ENCODE measurements around the gene RBPJ. TPM values are rescaled to one million over a fixed set of nuclear protein-coding genes. Genes with fewer than 3 reads are reported as not detected.
A peak's percentile ranks its signal among the peaks of the same experiment; 100 is the strongest.

Gene RBPJ
- total RNA-seq, 4 donors from 2014 or later, result 94.1 to 129 (median 113) TPM

DNA sequence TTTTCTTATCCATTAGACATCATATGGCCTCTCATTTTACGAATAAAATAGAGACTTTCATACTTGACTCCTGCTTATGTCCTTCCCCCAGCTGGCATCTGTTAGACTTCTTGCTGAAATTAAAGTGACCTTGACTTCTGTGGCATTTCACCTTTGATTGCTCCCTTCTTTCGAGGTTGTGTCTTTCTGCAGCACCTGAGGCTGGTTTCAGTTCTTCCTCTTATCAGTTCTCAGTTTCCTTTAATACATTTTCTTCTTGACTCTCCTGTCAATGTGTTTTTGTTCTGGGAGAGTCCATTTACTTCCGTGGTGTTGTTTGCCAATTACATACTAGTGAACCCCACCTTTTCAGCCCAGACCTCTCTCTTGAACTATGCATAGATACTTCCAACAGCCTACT, 81.6 kb downstream of the RBPJ start:
- ATAC-seq (ENCODE audit: low FRiP score), result no peak
- TF ChIP-seq, protein P1, sequence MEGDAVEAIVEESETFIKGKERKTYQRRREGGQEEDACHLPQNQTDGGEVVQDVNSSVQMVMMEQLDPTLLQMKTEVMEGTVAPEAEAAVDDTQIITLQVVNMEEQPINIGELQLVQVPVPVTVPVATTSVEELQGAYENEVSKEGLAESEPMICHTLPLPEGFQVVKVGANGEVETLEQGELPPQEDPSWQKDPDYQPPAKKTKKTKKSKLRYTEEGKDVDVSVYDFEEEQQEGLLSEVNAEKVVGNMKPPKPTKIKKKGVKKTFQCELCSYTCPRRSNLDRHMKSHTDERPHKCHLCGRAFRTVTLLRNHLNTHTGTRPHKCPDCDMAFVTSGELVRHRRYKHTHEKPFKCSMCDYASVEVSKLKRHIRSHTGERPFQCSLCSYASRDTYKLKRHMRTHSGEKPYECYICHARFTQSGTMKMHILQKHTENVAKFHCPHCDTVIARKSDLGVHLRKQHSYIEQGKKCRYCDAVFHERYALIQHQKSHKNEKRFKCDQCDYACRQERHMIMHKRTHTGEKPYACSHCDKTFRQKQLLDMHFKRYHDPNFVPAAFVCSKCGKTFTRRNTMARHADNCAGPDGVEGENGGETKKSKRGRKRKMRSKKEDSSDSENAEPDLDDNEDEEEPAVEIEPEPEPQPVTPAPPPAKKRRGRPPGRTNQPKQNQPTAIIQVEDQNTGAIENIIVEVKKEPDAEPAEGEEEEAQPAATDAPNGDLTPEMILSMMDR (IDR thresholded peaks at IDR 0.05), result no peak
- DNase-seq (ENCODE audit: low spot score), result no peak

DNA sequence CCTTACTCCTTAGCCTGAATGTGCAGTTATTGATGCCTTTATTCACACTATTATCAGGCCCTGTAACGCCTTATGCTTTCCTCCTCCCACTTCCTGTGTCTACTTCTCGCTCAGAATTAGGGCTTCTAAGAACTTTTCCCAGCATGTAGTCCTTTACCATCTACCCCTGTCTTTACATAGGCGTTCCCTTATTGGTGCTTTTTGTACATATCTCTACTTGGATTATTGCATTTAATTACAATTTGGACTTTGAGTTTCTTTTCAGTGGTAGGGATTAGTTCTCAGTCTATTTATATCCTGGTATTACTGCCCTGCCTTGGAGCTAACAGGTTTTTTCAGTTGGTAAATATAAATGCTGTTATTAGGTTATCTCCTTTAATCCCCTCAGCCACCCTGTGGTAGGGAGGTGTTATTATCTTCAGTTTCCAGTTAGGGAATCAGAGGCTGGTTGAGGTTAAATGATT, 84.0 kb downstream of the RBPJ start:
- TF ChIP-seq, protein P1 (IDR thresholded peaks at IDR 0.05), result no peak
- DNase-seq (ENCODE audit: low spot score) (no peak), ATAC-seq (ENCODE audit: low FRiP score) (no peak)

DNA sequence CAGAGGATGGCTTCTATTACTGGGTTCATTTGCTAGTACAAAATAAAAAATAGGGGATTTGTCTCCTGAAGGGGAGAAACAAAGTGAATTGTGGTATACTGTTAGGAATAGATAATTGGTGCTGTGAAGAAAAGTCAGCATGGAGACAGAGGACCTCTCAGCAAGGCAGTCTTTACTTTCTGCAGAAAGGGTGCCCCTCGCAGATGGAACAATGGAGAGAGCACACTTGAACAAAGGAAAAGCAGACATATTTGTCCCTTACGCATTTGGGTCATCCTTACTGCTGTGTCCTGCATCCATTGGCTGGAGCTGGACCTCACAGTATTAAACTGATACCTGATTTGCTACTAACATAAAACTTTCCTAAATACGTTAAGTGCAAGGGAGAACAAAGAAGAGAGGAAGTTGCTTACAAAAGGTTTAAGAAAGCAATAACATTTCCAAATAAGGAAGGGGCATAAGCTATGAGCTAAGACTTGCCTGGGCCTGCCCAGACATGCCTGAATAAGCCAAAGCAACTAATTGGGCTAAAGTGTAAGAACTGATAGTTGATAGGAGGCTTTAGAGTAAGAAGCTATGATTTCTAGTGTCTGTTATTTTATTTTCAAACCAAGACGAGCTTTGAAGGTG, 85.6 kb downstream of the RBPJ start:
- ATAC-seq (ENCODE audit: low FRiP score) (no peak), DNase-seq (ENCODE audit: low spot score) (no peak)
- TF ChIP-seq, protein P1 (IDR thresholded peaks at IDR 0.05), result no peak

DNA sequence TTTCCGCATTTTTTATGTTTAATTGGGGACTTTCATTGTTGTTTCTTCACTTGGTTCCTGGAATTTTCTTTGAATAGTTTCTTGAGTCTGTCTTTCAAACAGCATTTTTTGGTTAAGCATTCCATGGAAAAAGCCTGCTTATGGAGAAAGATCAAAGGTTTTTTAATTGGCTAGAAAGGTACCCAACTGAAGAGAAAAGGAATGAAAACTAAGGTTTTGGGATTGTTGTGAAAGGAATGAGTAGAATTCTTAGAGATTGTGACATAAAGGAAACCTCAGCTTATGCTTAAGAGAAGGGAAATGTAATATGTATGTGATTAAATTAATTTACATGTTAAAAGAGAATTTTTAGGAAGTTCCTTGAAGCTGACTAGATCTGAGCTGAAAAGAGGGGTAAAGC, 86.7 kb downstream of the RBPJ start:
- ATAC-seq (ENCODE audit: low FRiP score) (no peak), DNase-seq (ENCODE audit: low spot score) (no peak)
- TF ChIP-seq, protein P1 (IDR thresholded peaks at IDR 0.05), result no peak

DNA sequence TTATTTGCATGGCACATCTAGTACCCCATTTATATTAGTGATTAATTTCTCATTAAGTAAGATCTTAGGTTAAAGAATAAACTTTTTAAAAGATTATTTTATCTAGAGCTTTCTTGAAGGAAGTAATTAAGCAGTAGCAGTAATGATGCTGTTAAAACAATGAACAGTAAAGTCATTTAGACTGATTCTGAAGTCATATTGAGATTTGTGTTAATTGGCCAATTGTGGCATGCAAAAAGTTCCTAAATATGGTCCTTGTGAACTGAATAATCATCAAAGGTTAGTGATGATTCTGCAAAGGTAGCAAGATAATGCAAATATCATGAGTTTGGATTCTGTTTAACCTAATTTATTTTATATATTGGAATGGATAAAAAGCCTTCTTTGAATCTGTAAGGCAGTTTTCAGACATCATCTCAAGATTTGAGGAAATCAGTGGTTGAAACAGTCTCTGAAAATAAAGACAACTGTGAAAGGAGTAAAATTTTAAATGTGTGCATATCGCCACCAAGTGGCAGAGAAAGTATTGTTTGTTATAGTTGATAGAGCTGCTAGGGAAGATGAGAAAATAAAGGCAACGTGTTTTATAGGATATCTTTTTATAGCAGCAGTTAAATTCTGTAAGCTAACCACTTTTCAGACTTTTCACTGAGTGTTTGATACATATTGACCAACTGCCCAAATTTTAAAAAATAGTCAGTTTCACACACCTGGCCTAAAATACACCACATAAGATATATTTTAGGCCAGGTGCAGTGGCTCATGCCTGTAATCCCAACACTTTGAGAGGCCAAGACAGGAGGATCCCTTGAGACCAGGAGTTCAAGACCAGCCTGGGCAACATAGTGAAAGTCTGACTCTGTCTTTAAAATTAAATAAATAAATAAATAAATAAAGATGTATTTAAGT, 89.8 kb downstream of the RBPJ start:
- TF ChIP-seq, protein P1 (IDR thresholded peaks at IDR 0.05), result no peak
- DNase-seq (ENCODE audit: low spot score) (no peak), ATAC-seq (ENCODE audit: low FRiP score) (no peak)

DNA sequence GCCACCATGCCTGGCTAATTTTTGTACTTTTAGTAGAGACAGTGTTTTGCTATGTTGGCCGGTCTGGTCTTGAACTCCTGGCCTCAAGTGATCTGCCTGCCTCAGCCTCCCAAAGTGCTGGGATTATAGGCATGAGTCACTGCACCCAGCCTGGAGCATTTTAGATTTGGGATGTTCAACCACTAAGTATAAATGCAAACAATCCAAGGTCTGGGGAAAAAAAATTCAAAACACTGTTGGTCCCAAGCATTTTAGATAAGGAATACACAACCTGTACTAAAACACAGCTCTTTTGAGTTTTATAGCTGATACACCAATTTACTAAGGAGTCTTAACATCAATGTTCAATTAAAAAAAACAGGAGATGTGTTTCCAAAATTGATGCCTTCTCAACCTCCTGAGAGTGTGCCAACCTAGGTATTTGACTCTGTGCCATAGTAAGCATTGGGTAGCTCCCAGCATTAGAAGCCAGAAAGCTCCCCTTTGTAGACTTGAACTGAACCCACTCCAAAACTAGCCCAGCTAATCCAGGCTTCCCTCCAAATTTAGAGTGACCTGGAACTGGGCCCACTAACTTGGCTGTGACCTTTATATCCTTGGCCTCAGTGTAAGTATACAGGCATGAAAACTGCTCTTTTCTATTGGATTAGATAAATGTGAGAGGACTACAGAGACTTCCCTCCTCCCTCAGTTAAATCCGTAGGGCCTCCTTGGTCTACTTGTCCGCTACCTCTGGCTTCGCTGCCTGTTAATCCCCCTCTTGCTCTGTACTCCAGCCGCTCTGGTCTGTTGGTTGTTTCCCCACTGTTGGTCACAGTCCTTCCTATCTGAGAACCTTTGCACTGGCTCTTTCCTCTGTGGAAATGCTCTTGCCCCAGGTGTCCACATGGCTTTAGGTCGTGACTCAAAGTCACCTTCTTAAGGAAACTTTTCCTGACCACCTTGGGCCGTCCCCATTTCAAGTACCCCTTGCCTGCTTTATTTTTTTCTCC, 91.9 kb downstream of the RBPJ start:
- TF ChIP-seq, protein P1 (IDR thresholded peaks at IDR 0.05), result no peak
- DNase-seq (ENCODE audit: low spot score) (no peak), ATAC-seq (ENCODE audit: low FRiP score) (peak; percentile 28)
